ENCODE measurements around the gene TSPAN11. TPM values are rescaled to one million over a fixed set of nuclear protein-coding genes. Genes with fewer than 3 reads are reported as not detected.

Gene TSPAN11, protein sequence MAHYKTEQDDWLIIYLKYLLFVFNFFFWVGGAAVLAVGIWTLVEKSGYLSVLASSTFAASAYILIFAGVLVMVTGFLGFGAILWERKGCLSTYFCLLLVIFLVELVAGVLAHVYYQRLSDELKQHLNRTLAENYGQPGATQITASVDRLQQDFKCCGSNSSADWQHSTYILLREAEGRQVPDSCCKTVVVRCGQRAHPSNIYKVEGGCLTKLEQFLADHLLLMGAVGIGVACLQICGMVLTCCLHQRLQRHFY
- total RNA-seq: 3.9 and 4.5 TPM in 2 replicates
- 2.1 and 3.7 TPM in 2 replicates for polyA plus RNA-seq
- 1.4 and 1.7 TPM in 2 replicates for polyA plus RNA-seq (2011; cell fraction: cytosol; rRNA removed)
- 3.6 and 4.1 TPM in 2 replicates for polyA plus RNA-seq (2011; cell fraction: nucleus; rRNA removed)
- 8.0 and 14.0 TPM in 2 replicates for polyA plus RNA-seq (2012)
- polyA minus RNA-seq: 3.8 and 5.2 TPM in 2 replicates
- polyA minus RNA-seq (2011; cell fraction: cytosol; rRNA and poly(A)+ RNA removed): not detected
- 2.2 and 2.3 TPM in 2 replicates for polyA minus RNA-seq (2011; cell fraction: nucleus; rRNA and poly(A)+ RNA removed)
- Bru-seq, nascent RNA: percentile 38 among the genes with signal in this experiment
- BruChase-seq, experiment 1, labeled RNA remaining after a 6-hour chase: percentile 43 among the genes with signal in this experiment
- BruChase-seq, experiment 2, labeled RNA remaining after a 2-hour chase: percentile 41 among the genes with signal in this experiment
- long read RNA-seq, partial matches to known transcripts: 7 of 13 reads
- long read RNA-seq, other reads (novel, unspliced or antisense): 4 of 13 reads

DNA sequence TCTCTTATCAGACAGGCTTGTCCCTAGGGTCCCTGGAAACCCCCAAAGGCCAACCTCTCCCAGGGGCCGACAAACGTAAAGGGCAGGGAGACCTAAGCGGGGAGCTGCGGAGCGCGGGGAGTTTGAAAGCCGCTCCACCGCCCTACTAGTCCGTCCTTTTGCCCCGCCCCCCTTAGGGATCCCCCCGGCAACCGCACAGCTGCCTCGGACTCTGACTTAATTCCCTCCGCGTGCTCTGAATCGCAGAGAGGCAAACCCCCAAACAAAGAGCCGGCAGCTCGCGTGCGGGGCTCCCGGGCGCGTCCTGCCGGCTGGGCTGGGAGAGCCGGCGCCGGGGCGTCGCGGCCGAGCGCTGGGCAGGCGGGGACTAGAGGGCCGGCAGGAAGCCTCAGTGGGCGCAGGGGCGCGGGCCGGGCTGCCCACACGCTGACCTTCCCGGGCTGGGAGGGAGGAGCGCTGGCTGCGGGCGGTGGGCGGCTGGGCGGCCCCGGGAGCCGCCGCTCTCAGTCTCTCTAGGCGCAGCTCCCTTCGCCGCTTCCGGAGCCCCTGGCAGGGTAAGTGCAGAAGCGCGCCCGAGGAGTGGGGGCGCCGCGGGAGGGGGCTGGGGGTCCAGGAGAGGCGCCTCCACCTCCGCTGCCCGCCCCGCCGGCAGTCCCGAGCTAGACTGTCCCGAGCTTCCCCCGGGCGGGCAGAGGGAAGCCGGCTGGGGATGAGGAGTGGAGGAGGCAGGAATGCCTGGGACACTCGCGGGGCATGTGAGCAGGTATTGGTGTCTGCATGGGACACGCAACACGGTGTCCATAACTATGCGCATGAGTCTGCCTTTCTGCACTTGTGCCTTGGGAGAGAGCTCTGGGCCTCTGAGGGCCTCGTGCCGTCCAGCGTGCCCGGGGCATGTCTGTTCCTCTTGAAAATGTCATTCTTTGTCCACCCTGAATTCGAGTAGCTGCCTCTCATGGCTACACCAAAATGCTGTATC is at the start of gene TSPAN11:
Gene TSPAN11 (plus strand): TSS at position 506 of the 979 bp plus-strand sequence. CDS start 27,244 bp downstream, outside the sequence.
- FAIRE-seq: no peak
- dilution Hi-C loops (cut with MboI; ENCODE audit: extremely low pct_ligation_motif_present, low sequenced_read_pairs): no loop called here
- DNase-seq (ENCODE audit: low read depth, low spot score): peak; percentile 48

More for the DNA sequence above, at the start of gene TSPAN11:
- POLR2A ChIA-PET: no interaction called here
- Histone ChIP-seq H3K9ac (replicated peaks; ENCODE audit: extremely low read depth, insufficient read depth, low read length) (peak within 1 kb of the TSS; percentile 75), H3K79me2 (ENCODE audit: control insufficient read depth, insufficient read depth, low read length) (no peaks in the 10 kb centered on the region), H3K36me3 (ENCODE audit: control insufficient read depth in 2 of 2, extremely low read depth in 1 of 2, insufficient read depth in 2 of 2, low read length in 2 of 2) (no peaks in the 10 kb centered on the region), H3K27me3 (ENCODE audit: control insufficient read depth in 2 of 2, insufficient read depth in 2 of 2, low read length in 2 of 2) (no peaks in the 10 kb centered on the region), H3K9me1 (replicated peaks; ENCODE audit: control insufficient read depth, extremely low read depth, insufficient read depth, low read length) (no peaks in the 10 kb centered on the region), H3K27ac (ENCODE audit: insufficient read depth, low read depth, low read length) (peak within 1 kb of the TSS; percentile 7), H4K20me1 (replicated peaks; ENCODE audit: control insufficient read depth, extremely low read depth, insufficient read depth, low read length) (no peaks in the 10 kb centered on the region), H3K4me2 (ENCODE audit: insufficient read depth, low read length) (peak within 1 kb of the TSS; percentile 75), H2AFZ (ENCODE audit: low read depth, low read length) (peak within 1 kb of the TSS; percentile 92), H3K9me3 (replicated peaks; ENCODE audit: control insufficient read depth, insufficient read depth, low read length) (no peaks in the 10 kb centered on the region), H3K4me1 (ENCODE audit: control insufficient read depth, extremely low read depth, insufficient read depth, low read length) (peaks cover 32% of the 10 kb centered on the region), H3K4me3 (replicated peaks in 1 of 3; ENCODE audit: insufficient read depth in 1 of 3, low read depth in 1 of 3, low read length in 3 of 3) (peak within 1 kb of the TSS; percentile 24 to 41 (median 33))
- intact Hi-C loops (cut with micrococcal nuclease): loop anchor here (5.0 to 10.0 kb wide), 2 partner anchors 61 to 148 kb away; partner anchors contain the start of gene DDX11
- CTCF ChIA-PET: interaction anchor here (0.6 to 1.7 kb wide), 4 partner anchors 59 to 1594 kb away, joined by 3 to 7 read pairs (median 5); no protein-coding TSS in a partner anchor
- peak; percentile 22 for TF ChIP-seq POLR2AphosphoS5 (IDR thresholded peaks at IDR 0.05; ENCODE audit: insufficient read depth, low read depth, low read length)
- no peak for TF ChIP-seq FOS (IDR thresholded peaks at IDR 0.05; ENCODE audit: borderline replicate concordance, insufficient read depth, low read length)
- TSS peak; percentile 15 for BruUV-seq (replicated peaks)
